ENCODE data around the gene DNAAF1.

The DNAAF1 gene

GRCh38 chr16:84205976-84206691 is 61.0 kb downstream of the DNAAF1 start:
- no peak overlapping the region for H3K4me3 ChIP-seq (ENCODE audit: low read depth, low read length)
- TF ChIP-seq CTCF (IDR thresholded peaks at IDR 0.05; ENCODE audit: low read depth, low read length), result no peak
- DNase-seq (ENCODE audit: low read depth, low spot score), result no peak
- in situ Hi-C loops (cut with HindIII; ENCODE audit: low sequenced_read_pairs), result no loop called here

GRCh38 chr16:84207251-84207650 is 62.1 kb downstream of the DNAAF1 start:
- no peak for TF ChIP-seq CTCF (IDR thresholded peaks at IDR 0.05; ENCODE audit: low read depth, low read length)
- H3K4me3 ChIP-seq (ENCODE audit: low read depth, low read length), result no peak overlapping the region
- in situ Hi-C loops (cut with HindIII; ENCODE audit: low sequenced_read_pairs), result no loop called here
- no peak for DNase-seq (ENCODE audit: low read depth, low spot score)

- no peak for DNase-seq (ENCODE audit: low read depth, low spot score)
- H3K4me3 ChIP-seq (ENCODE audit: low read depth, low read length), result no peak overlapping the region
- TF ChIP-seq CTCF (IDR thresholded peaks at IDR 0.05; ENCODE audit: low read depth, low read length), result no peak
- in situ Hi-C loops (cut with HindIII; ENCODE audit: low sequenced_read_pairs), result no loop called here
These were observed 62.8 kb downstream of the DNAAF1 start for GRCh38 chr16:84207879-84208278.

- no peak for DNase-seq (ENCODE audit: low read depth, low spot score)
- in situ Hi-C loops (cut with HindIII; ENCODE audit: low sequenced_read_pairs), result no loop called here
- no peak overlapping the region for H3K4me3 ChIP-seq (ENCODE audit: low read depth, low read length)
- TF ChIP-seq CTCF (IDR thresholded peaks at IDR 0.05; ENCODE audit: low read depth, low read length), result peak; percentile 5
These were observed 64.9 kb downstream of the DNAAF1 start for GRCh38 chr16:84209989-84210388.

GRCh38 chr16:84212154-84212553 is 67.0 kb downstream of the DNAAF1 start:
- no peak for DNase-seq (ENCODE audit: low read depth, low spot score)
- in situ Hi-C loops (cut with HindIII; ENCODE audit: low sequenced_read_pairs), result no loop called here
- no peak overlapping the region for H3K4me3 ChIP-seq (ENCODE audit: low read depth, low read length)
- TF ChIP-seq CTCF (IDR thresholded peaks at IDR 0.05; ENCODE audit: low read depth, low read length), result no peak

GRCh38 chr16:84212631-84213030 is 67.5 kb downstream of the DNAAF1 start:
- DNase-seq (ENCODE audit: low read depth, low spot score), result no peak
- H3K4me3 ChIP-seq (ENCODE audit: low read depth, low read length), result no peak overlapping the region
- in situ Hi-C loops (cut with HindIII; ENCODE audit: low sequenced_read_pairs), result no loop called here
- TF ChIP-seq CTCF (IDR thresholded peaks at IDR 0.05; ENCODE audit: low read depth, low read length), result no peak
